Upper lobe of left lung (tissue), 6 donors: ENCODE measurements around the gene MDC1. TPM values are rescaled to one million over a fixed set of nuclear protein-coding genes. Genes with fewer than 3 reads are reported as not detected.

Experiments used
- ATAC-seq, 2 donors: fragments of 200-7000 bp; cut with Tn5 transposase; one replicate each; pipeline ENCODE4 v1.9.1; 2022; ENCODE audit warnings: mild to moderate bottlenecking in 2 of 2, moderate library complexity in 2 of 2; ENCODE audit not compliant: low FRiP score in 2 of 2
- DNase-seq, 2 donors: peaks; one replicate each; pipeline ENCODE4 v3.0.0-alpha.2; 2019 to 2020
- H3K27ac ChIP-seq, 4 donors: fragments of 200-600 bp; sonication (generic); one replicate each; pipeline ENCODE4 v1.5.1; 2016 to 2019
- H3K27me3 ChIP-seq, 4 donors: fragments of 200-600 bp; sonication (generic); one replicate each; pipeline ENCODE4 v1.5.1; 2017 to 2019
- H3K36me3 ChIP-seq, 4 donors: fragments of 200-600 bp; sonication (generic); one replicate each; pipeline ENCODE4 v1.5.1; 2016 to 2019
- H3K4me1 ChIP-seq, 4 donors: fragments of 200-600 bp; sonication (generic); one replicate each; pipeline ENCODE4 v1.5.1; 2018 to 2019
- H3K4me3 ChIP-seq, 4 donors: fragments of 200-600 bp; sonication (generic); one replicate each; pipeline ENCODE4 v1.5.1; 2017 to 2019; ENCODE audit warnings: mild to moderate bottlenecking in 2 of 4, moderate library complexity in 1 of 4
- H3K9me3 ChIP-seq, 4 donors: fragments of 200-600 bp; sonication (generic); one replicate each; pipeline ENCODE4 v1.5.1; 2018 to 2019
- EP300 ChIP-seq, 4 donors: sonication (generic); formaldehyde crosslinking; IDR thresholded peaks; one replicate each; pipeline ENCODE4 v1.5.1; 2017; ENCODE audit warnings: antibody characterized with exemption in 4 of 4, control low read depth in 2 of 4
- POLR2A ChIP-seq, 4 donors: fragments of 450-650 bp; IDR thresholded peaks; one replicate each; pipeline ENCODE4 v1.5.1; 2016 to 2017; ENCODE audit warnings: antibody characterized with exemption in 4 of 4, mild to moderate bottlenecking in 2 of 4
- POLR2AphosphoS5 ChIP-seq, 2 donors: sonication (generic); formaldehyde crosslinking; IDR thresholded peaks; one replicate each; pipeline ENCODE4 v1.5.1; 2017; ENCODE audit warnings: antibody characterized with exemption in 2 of 2
- WGBS, 2 donors: methylation state at CpG; one replicate each; pipeline ENCODE4 v1.1.5; 2017 to 2018; 5-methylcytosine and 5-hydroxymethylcytosine counted together
- total RNA-seq, 6 donors: library from RNA; depleted of rRNA in 4 of 6; stranded (reverse); fragments of >200 nt in 4 of 6; gene quantifications; one replicate each; pipeline versions ENCODE4 v1.1.0 to v1.2.1, GENCODE V29; 2016 to 2021
- TF ChIP-seq, protein P1 (sequence below), 6 experiments: fragments of 450-650 bp in 4 of 6; fragments of 200-600 bp in 2 of 6; sonication (generic) in 2 of 6; IDR thresholded peaks; one replicate each; pipeline ENCODE4 v1.5.1; 2016 to 2019; ENCODE audit warnings: antibody characterized with exemption in 6 of 6
- donor health status: DM: no; HTN: no; CAD: no; lungs with moderate emphysema.
- donor health status: DM: no; HTN: yes; CAD: no; lungs with severe emphysema.

Gene MDC1
- total RNA-seq, 6 donors from 2014 or later, result 13.5 to 33.5 (median 24.2) TPM

DNA sequence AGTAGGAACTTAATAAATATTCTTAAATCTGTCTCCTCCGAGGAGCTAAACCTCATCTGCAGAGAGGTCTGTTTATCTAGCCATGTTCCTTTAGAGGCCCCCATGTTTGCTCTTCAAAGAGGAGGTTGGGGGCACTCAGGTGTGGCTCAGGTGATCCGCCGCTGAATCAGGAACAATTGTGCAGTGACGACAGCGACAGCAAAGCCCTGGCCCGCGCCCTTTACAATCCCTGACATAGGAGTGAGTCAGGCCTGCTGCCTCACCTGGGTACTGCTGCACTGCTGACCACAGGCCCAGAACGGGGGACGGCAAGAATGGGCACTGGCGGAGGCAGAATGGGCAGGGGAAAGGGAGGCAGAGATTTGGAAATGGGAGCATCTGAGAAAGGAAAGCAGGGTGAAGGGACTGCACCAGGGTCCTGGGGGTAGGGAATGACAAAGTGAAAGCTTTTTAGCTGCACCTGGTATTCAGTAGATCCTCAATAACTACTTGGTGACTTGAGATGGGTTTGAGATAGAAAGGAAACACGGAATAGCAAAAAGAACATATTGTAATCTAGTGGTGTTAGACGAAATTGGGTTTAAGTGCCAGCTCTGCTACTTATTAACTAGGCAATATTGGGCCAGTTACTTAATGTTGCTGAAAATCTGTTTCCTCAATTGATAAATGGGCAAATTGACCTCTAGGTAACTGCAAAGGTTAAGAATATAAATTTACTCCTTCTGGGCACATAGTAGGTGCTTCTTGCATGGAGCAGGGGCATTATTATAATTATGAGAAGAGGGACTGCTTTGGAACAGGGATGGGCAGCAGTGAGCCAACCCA lies 32.7 kb upstream of the MDC1 start:
- TF ChIP-seq POLR2A (IDR thresholded peaks at IDR 0.05) (no peak), POLR2AphosphoS5 (IDR thresholded peaks at IDR 0.05) (no peak), EP300 (IDR thresholded peaks at IDR 0.05) (no peak)
- TF ChIP-seq, protein P1, sequence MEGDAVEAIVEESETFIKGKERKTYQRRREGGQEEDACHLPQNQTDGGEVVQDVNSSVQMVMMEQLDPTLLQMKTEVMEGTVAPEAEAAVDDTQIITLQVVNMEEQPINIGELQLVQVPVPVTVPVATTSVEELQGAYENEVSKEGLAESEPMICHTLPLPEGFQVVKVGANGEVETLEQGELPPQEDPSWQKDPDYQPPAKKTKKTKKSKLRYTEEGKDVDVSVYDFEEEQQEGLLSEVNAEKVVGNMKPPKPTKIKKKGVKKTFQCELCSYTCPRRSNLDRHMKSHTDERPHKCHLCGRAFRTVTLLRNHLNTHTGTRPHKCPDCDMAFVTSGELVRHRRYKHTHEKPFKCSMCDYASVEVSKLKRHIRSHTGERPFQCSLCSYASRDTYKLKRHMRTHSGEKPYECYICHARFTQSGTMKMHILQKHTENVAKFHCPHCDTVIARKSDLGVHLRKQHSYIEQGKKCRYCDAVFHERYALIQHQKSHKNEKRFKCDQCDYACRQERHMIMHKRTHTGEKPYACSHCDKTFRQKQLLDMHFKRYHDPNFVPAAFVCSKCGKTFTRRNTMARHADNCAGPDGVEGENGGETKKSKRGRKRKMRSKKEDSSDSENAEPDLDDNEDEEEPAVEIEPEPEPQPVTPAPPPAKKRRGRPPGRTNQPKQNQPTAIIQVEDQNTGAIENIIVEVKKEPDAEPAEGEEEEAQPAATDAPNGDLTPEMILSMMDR (IDR thresholded peaks at IDR 0.05), result no peak
- Histone ChIP-seq H3K27ac (peak overlapping the region in 2 of 4 donors; percentile 2 to 48), H3K9me3 (no peaks in the 10 kb centered on the region), H3K27me3 (no peaks in the 10 kb centered on the region), H3K4me3 (no peak overlapping the region), H3K36me3 (no peaks in the 10 kb centered on the region), H3K4me1 (peaks cover 25 to 45% (median 44%) of the 10 kb centered on the region in 4 donors)
- 84 to 87% methylated on average over 11 to 12 of the region's 12 CpGs for WGBS, 2 donors
- no peak for DNase-seq
- no peak for ATAC-seq

DNA sequence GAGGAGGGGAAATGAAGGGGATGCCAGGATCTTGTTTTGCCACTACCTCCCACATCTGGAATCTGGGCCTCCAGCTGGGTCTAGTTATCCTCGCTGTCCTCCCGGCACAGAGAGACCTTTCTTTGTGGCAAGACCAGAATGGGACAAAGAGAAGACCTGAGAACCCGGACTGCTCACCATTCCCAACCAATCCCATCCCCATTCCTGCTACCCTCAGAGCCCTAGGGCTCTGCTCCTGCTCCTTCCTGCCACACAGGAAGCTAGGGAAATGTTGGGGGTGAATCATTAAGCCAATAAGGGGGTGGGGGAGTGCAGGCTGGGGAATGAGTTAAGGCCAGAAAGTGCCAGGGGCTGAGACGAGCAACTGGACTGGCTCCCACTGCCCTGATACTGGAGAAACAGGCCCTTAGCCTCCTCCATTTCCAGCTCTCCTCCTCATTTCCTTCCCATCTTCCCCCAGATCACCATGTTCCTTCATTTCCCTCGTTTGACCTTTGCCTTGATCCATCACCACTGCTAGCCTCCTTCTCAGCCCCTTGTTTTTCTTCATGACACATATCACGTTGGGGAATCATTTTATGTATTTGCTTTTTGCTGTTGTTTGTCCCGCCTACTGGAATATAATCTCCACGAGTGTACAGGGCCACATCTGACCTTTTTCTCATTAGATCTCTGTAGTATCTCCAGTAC lies 31.9 kb upstream of the MDC1 start:
- Histone ChIP-seq H3K4me3 (no peak overlapping the region), H3K9me3 (no peaks in the 10 kb centered on the region), H3K4me1 (peaks cover 30 to 47% (median 46%) of the 10 kb centered on the region in 4 donors), H3K27ac (peak overlapping the region in 2 of 4 donors; percentile 23 to 48), H3K27me3 (no peaks in the 10 kb centered on the region), H3K36me3 (no peaks in the 10 kb centered on the region)
- 71 to 74% methylated on average over 8 of the region's 8 CpGs for WGBS, 2 donors
- no peak for TF ChIP-seq POLR2AphosphoS5 (IDR thresholded peaks at IDR 0.05)
- TF ChIP-seq POLR2A (IDR thresholded peaks at IDR 0.05), result no peak
- TF ChIP-seq, protein P1 (IDR thresholded peaks at IDR 0.05), result no peak
- TF ChIP-seq EP300 (IDR thresholded peaks at IDR 0.05), result no peak
- ATAC-seq, result no peak
- DNase-seq, result no peak

GRCh38 chr6:30747902-30748769 lies 31.1 kb upstream of the MDC1 start:
- Histone ChIP-seq H3K4me3 (no peak overlapping the region), H3K4me1 (peaks cover 33 to 54% (median 48%) of the 10 kb centered on the region in 4 donors), H3K9me3 (no peaks in the 10 kb centered on the region), H3K36me3 (no peaks in the 10 kb centered on the region), H3K27me3 (no peaks in the 10 kb centered on the region), H3K27ac (peak overlapping the region in 3 of 4 donors; percentile 23 to 48 (median 28))
- DNase-seq, result no peak
- ATAC-seq, result no peak
- TF ChIP-seq POLR2AphosphoS5 (IDR thresholded peaks at IDR 0.05), result no peak
- no peak for TF ChIP-seq EP300 (IDR thresholded peaks at IDR 0.05)
- no peak for TF ChIP-seq POLR2A (IDR thresholded peaks at IDR 0.05)
- TF ChIP-seq, protein P1 (IDR thresholded peaks at IDR 0.05), result no peak
- 47 to 60% methylated on average over 6 of the region's 6 CpGs for WGBS, 2 donors

DNA sequence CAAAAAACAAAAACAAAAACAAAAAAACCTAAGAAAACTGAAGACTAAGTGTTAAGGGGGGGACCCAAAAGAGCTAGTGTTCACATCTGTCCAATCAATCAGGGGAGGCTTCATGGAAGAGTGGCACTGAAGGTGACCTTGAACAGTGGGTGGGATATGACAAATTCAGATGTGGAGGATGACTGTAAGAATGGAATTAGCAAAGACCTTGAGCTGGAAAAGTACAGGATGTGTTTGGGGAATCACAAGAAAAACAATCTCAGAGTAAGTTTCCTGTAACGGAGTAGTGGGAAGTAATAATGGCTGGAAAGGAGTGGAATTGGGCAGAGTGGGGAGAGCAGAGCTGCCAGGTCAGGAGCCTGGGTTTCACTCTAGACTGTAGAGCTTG lies 30.2 kb upstream of the MDC1 start:
- Histone ChIP-seq H3K9me3 (no peaks in the 10 kb centered on the region), H3K36me3 (no peaks in the 10 kb centered on the region), H3K27ac (peak overlapping the region in 2 of 4 donors; percentile 23 to 48), H3K4me1 (peaks cover 35 to 49% (median 41%) of the 10 kb centered on the region in 4 donors), H3K27me3 (no peaks in the 10 kb centered on the region), H3K4me3 (no peak overlapping the region)
- 61 to 82% methylated on average over 1 of the region's 1 CpG for WGBS, 2 donors
- DNase-seq, result no peak
- no peak for ATAC-seq
- no peak for TF ChIP-seq EP300 (IDR thresholded peaks at IDR 0.05)
- TF ChIP-seq, protein P1 (IDR thresholded peaks at IDR 0.05), result no peak
- no peak for TF ChIP-seq POLR2A (IDR thresholded peaks at IDR 0.05)
- no peak for TF ChIP-seq POLR2AphosphoS5 (IDR thresholded peaks at IDR 0.05)
